ENCODE results near the gene SH3BP1. TPM values are rescaled to one million over a fixed set of nuclear protein-coding genes. Genes with fewer than 3 reads are reported as not detected.

Gene SH3BP1
- total and polyA plus RNA-seq, 2 of the 13 experiments (the other 11 are each of a cell fraction or from before 2014, with no cell fraction given): 8.4 to 18.5 TPM

- TF ChIP-seq MTA3 (CRISPR knock-in tag; IDR thresholded peaks at IDR 0.05): no peak
- no peak for TF ChIP-seq ZBTB4 (CRISPR knock-in tag; IDR thresholded peaks at IDR 0.05; ENCODE audit: borderline replicate concordance)
- no peak for TF ChIP-seq ZNF10 (CRISPR knock-in tag; IDR thresholded peaks at IDR 0.05; ENCODE audit: borderline replicate concordance, low read depth)
- TF ChIP-seq MED13 (CRISPR knock-in tag; IDR thresholded peaks at IDR 0.05): no peak
- TF ChIP-seq TSC22D2 (CRISPR knock-in tag; IDR thresholded peaks at IDR 0.05; ENCODE audit: borderline replicate concordance): no peak
- no peak for TF ChIP-seq RFX3 (CRISPR knock-in tag; IDR thresholded peaks at IDR 0.05)
Observed at GRCh38 chr22:37607010-37607934, 32.2 kb upstream of the SH3BP1 start (continued).

- H3K79me2 ChIP-seq (ENCODE audit: insufficient read depth, low read length): peaks cover 20% of the 10 kb centered on the region
- FAIRE-seq (peak; percentile 58), DNase-seq (ENCODE audit: low spot score) (no peak), ATAC-seq (peak; percentile 76)
- H3K4me1 ChIP-seq (ENCODE audit: insufficient read depth, low read length): peaks cover 47% of the 10 kb centered on the region
- BruUV-seq (replicated peaks): TSS peak; percentile 93
- WGBS (ENCODE audit: low lambda C conversion rate): 3% methylated on average over 17 of the region's 17 CpGs
- TF ChIP-seq ZNF543 (CRISPR knock-in tag; IDR thresholded peaks at IDR 0.05): peak; percentile 1; the same call in 1 of the 2 replicates
- TF ChIP-seq ZNF816 (CRISPR knock-in tag; IDR thresholded peaks at IDR 0.05; ENCODE audit: borderline replicate concordance): 0 out of 2 replicates have a peak, but pooled peaks have one; percentile 3
- TF ChIP-seq SALL2 (CRISPR knock-in tag; IDR thresholded peaks at IDR 0.05): no peak
- TF ChIP-seq NFKB2 (CRISPR knock-in tag; IDR thresholded peaks at IDR 0.05; ENCODE audit: borderline replicate concordance): no peak
- 0 out of 2 replicates have a peak, but pooled peaks have one; percentile 15 for TF ChIP-seq ZBTB8A (CRISPR knock-in tag; IDR thresholded peaks at IDR 0.05; ENCODE audit: borderline replicate concordance, low read depth)
- TF ChIP-seq SIX4 (CRISPR knock-in tag; IDR thresholded peaks at IDR 0.05): 0 out of 2 replicates have a peak, but pooled peaks have one; percentile 8
- peak; percentile 69 for TF ChIP-seq POLR2AphosphoS5 (IDR thresholded peaks at IDR 0.05; ENCODE audit: low read depth, low read length)
- H2AFZ ChIP-seq (ENCODE audit: low read length): peak overlapping the region; percentile 90
- no peaks in the 10 kb centered on the region for H3K9me3 ChIP-seq (ENCODE audit: low read length)
- peak overlapping the region; percentile 78 to 92 (median 82) for H3K4me3 ChIP-seq (replicated peaks in 1 of 3; ENCODE audit: insufficient read depth in 1 of 3, low read depth in 2 of 3, low read length in 3 of 3)
- POLR2A ChIA-PET: interaction anchor here (0.6 to 6.0 kb wide), 42 partner anchors 9 to 256 kb away, joined by 3 to 75 read pairs (median 7); partner anchors contain the start of genes ANKRD54, CDC42EP1, GCAT and LGALS1
- CTCF ChIA-PET (ENCODE audit: low intra/inter-chr PET ratio, low total read pairs): interaction anchor here (1.0 to 1.6 kb wide), 2 partner anchors 15 to 69 kb away, joined by 3 to 5 read pairs; no protein-coding TSS in a partner anchor
- 0 out of 5 replicates have a peak, but pooled peaks cover 0 to 3% of the 10 kb centered on the region in 2 experiments for H3K36me3 ChIP-seq (replicated peaks in 1 of 2; ENCODE audit: control insufficient read depth in 1 of 2, insufficient read depth in 2 of 2, low read length in 2 of 2)
- peak overlapping the region; percentile 97 for H3K27ac ChIP-seq (ENCODE audit: extremely low read length, insufficient read depth, low read length)
- peak overlapping the region; percentile 80 for H3K9ac ChIP-seq (ENCODE audit: insufficient read depth, low read depth, low read length)
- peak overlapping the region; percentile 90 for H3K4me2 ChIP-seq (ENCODE audit: low read depth, low read length)
- intact Hi-C loops (cut with micrococcal nuclease; ENCODE audit: unreplicated experiment) (loop anchor here (2.0 kb wide), 1 partner anchor 31 kb away; the partner anchor contains the start of gene SH3BP1), in situ Hi-C loops (cut with HindIII; ENCODE audit: extremely low pct_ligation_motif_present, low pct_unique_long_range_greater_than_20kb) (loop anchor here (10.0 kb wide), 1 partner anchor 63 kb away; no protein-coding TSS in a partner anchor)
- peaks cover 2 to 5% of the 10 kb centered on the region in 2 experiments; a peak in 1 of 5 replicates for H3K27me3 ChIP-seq (ENCODE audit: control insufficient read depth in 1 of 2, insufficient read depth in 2 of 2, low read length in 2 of 2)
- H4K20me1 ChIP-seq (ENCODE audit: insufficient read depth, low read length): no peaks in the 10 kb centered on the region
Observed at GRCh38 chr22:37607935-37608476, 31.5 kb upstream of the SH3BP1 start.

Measured in HepG2 (cell line).